Fibroblast of the aortic adventitia (primary cell): ENCODE measurements around the gene PNPO. TPM values are rescaled to one million over a fixed set of nuclear protein-coding genes. Genes with fewer than 3 reads are reported as not detected.

ENCODE experiments used
- DNase-seq: peaks from one replicate; pipeline ENCODE4 v3.0.0-alpha.2; 2010; ENCODE audit warnings: low read depth
- H3K4me3 ChIP-seq: 2 replicates; pipeline ENCODE4 v1.5.1; 2011; ENCODE audit warnings: low read depth, mild to moderate bottlenecking, control low read depth, low read length, moderate library complexity
- total RNA-seq: library from RNA; depleted of rRNA; stranded (reverse); fragments of >200 nt; gene quantifications from 2 replicates; pipeline ENCODE4 v1.2.3, GENCODE V29; 2012; ENCODE audit warnings: low replicate concordance
- TF ChIP-seq, protein P1 (sequence below): IDR thresholded peaks from 2 replicates; pipeline ENCODE4 v1.5.1; 2011; ENCODE audit warnings: mild to moderate bottlenecking, low read length, control low read depth, inconsistent platforms; ENCODE audit not compliant: insufficient read depth

The PNPO gene
- total RNA-seq, 1 donor: 44.9 TPM

DNA sequence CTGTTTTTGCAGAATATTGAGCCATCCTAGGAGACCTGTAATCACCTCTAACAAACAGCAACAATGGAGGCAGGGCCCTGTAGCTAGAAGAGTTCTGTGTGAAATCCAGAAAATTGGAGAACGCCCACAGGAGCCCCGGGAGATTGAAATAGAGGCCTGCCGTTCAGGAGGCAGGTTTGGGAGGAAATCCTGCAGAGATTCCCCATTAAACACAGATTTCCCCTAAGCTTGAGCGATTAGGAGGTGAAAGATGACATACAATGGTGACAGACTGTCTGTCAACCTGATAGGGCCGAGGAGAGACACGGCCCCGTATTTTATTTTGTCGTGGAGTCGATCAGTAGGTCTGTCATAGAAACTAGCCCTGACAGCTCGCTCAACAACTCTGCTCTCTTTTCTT lies 47.8 kb downstream of the PNPO start:
- no peak overlapping the region for H3K4me3 ChIP-seq
- TF ChIP-seq, protein P1, sequence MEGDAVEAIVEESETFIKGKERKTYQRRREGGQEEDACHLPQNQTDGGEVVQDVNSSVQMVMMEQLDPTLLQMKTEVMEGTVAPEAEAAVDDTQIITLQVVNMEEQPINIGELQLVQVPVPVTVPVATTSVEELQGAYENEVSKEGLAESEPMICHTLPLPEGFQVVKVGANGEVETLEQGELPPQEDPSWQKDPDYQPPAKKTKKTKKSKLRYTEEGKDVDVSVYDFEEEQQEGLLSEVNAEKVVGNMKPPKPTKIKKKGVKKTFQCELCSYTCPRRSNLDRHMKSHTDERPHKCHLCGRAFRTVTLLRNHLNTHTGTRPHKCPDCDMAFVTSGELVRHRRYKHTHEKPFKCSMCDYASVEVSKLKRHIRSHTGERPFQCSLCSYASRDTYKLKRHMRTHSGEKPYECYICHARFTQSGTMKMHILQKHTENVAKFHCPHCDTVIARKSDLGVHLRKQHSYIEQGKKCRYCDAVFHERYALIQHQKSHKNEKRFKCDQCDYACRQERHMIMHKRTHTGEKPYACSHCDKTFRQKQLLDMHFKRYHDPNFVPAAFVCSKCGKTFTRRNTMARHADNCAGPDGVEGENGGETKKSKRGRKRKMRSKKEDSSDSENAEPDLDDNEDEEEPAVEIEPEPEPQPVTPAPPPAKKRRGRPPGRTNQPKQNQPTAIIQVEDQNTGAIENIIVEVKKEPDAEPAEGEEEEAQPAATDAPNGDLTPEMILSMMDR: no peak
- no peak for DNase-seq

DNA sequence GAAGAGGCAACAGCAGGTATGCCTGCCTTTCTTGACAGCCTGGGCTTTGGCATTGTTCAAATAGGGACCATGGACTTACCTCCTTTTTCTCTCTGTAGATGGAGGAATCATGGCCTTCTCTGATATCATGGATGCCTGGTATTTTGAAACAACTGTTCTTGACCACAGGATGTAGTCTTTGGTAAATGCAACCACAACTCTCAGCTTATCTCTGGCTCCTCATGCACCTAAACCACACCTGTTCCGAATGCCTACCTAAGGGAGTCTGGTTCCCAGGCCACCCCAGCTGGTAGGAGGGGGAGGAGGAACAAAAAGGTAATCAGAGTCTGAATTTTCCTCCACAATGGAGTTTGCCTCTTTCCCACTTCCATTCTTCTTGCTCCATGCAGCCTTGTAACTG lies 48.3 kb downstream of the PNPO start:
- no peak overlapping the region for H3K4me3 ChIP-seq
- no peak for DNase-seq
- TF ChIP-seq, protein P1: no peak

DNA sequence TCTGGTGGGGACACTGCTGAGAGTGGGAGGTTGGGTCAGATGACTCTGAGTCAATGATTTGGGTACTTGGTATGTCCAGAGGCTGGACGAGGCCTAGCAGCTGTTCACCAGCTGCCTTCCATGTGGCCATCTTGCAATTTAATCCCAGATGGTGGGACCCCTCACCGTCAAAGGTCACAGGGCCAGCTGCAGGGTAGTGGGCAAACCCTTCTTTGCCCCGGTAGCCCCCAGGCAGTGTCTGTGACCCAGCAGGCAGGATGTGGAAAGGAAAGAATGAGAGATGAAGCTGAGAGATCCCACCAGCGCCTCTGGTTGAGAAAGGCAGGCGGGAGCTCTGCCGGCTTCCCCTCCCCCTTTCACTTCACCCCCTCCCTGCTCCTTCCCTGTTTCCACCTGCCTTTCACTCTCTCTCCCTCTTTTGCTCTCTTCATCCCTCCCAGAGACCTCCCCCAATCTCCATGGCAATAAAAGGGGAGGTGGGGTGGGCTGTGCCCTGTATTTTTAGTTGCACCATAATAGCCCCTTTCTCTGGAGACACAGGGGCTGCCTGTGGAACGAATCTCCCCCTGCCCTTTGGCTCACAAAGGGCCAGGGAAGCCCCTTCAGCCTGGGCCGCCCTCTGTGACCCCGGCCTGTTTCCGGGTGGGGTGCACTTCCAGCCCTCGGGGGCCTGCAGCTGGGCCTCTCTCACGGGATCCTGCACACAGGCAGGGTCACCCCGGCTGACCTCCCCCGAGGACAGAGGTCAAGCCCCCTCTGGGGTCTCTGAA lies 49.8 kb downstream of the PNPO start:
- TF ChIP-seq, protein P1: no peak
- no peak for DNase-seq
- no peak overlapping the region for H3K4me3 ChIP-seq

DNA sequence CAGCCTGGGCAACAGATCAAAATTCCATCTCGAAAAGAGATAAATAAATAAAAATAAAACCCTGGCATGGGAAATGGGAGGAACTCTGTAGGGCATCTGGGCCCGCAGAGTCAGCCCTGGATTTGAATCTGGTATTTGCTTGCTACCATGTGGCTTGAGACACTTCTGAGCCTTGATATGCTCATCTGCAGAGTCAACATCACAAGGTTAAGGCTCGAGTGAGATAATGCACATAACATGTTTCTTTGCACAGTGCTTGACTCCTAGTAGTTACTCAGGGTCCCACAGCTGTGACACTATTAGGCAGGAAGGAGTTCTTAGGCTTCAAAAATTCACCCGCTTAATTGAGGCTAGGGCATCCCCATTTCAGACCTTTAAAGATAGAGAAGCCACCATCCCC lies 50.8 kb downstream of the PNPO start:
- H3K4me3 ChIP-seq: no peak overlapping the region
- TF ChIP-seq, protein P1: no peak
- no peak for DNase-seq

DNA sequence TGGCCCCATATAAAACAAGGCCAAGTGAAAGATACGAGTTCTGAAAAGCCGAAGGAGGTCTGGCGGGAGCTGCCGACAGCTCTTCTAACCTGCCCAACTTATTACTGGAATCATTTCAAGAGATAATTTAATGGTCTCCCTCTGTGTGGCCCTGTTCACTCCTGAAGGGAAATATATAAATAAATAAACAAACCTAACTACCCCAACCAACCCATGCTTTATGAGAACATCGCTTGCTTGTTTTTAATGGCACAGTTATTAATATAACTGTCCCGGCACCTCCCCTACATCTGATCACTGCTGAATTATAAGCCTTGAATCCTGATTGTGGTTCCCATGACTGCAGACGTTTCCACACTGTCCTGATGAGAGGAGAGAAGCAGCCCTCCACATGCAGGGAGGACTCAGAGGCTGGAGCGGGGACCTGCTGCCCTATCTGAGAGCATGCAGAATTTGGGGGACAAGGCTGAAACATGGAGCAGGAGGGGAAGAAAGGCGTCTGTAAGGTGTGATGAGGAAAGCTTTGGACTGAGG lies 51.7 kb downstream of the PNPO start:
- no peak for DNase-seq
- TF ChIP-seq, protein P1: no peak
- no peak overlapping the region for H3K4me3 ChIP-seq

DNA sequence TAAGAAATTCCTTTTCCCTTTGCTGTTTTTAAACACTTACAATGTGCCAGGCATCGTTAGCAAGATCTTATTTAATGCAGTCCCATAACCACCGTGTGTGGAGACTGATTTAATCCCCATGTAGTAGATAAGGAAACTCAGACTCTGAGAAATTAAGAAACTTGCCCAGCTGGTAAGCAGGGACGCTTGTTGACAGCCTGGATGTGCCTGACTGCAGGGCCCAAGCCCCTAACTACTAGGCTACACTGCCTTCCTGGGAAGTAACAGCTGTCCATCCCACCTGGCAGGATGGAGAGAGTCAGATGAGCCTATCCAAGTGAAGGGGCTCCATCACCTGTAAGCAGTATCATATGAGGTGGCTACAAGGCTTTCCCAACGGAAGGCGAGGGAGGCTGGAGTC lies 52.6 kb downstream of the PNPO start:
- H3K4me3 ChIP-seq: no peak overlapping the region
- no peak for DNase-seq
- TF ChIP-seq, protein P1: no peak
